ENCODE results near the gene VGLL4.
"Not testable (repeated sequence)": the region's sequence is repeated elsewhere in the genome, so short reads cannot be mapped to it uniquely, and the experiment has no call there.

VGLL4 gene

GRCh38 chr3:11606090-11606784, 37.5 kb downstream of the VGLL4 start:
- DNase-seq (ENCODE audit: low read depth), result no peak

GRCh38 chr3:11605398-11605797, 38.3 kb downstream of the VGLL4 start:
- DNase-seq (ENCODE audit: low read depth), result no peak

GRCh38 chr3:11604139-11604892, 39.4 kb downstream of the VGLL4 start:
- no peak for DNase-seq (ENCODE audit: low read depth)

GRCh38 chr3:11603628-11604027, 40.1 kb downstream of the VGLL4 start:
- DNase-seq (ENCODE audit: low read depth), result no peak

GRCh38 chr3:11602886-11603527, 40.7 kb downstream of the VGLL4 start:
- no peak for DNase-seq (ENCODE audit: low read depth)

GRCh38 chr3:11602239-11602840, 41.4 kb downstream of the VGLL4 start:
- no peak for DNase-seq (ENCODE audit: low read depth)

GRCh38 chr3:11601446-11602238, 42.1 kb downstream of the VGLL4 start:
- DNase-seq (ENCODE audit: low read depth), result no peak

- no peak for DNase-seq (ENCODE audit: low read depth)
These were observed 43.0 kb downstream of the VGLL4 start for GRCh38 chr3:11600501-11601282.

- no peak for DNase-seq (ENCODE audit: low read depth)
These were observed 47.3 kb downstream of the VGLL4 start for GRCh38 chr3:11596387-11596786.

- not testable (repeated sequence) for DNase-seq (ENCODE audit: low read depth)
These were observed 48.7 kb downstream of the VGLL4 start for GRCh38 chr3:11595024-11595423.

- no peak for DNase-seq (ENCODE audit: low read depth)
These were observed 50.2 kb downstream of the VGLL4 start for GRCh38 chr3:11593318-11594034.

- DNase-seq (ENCODE audit: low read depth), result no peak
These were observed 51.0 kb downstream of the VGLL4 start for GRCh38 chr3:11592445-11593298.

GRCh38 chr3:11591391-11592282, 52.1 kb downstream of the VGLL4 start:
- no peak for DNase-seq (ENCODE audit: low read depth)

GRCh38 chr3:11591002-11591355, 52.7 kb downstream of the VGLL4 start:
- no peak for DNase-seq (ENCODE audit: low read depth)

GRCh38 chr3:11589706-11590105, 54.0 kb downstream of the VGLL4 start:
- no peak for DNase-seq (ENCODE audit: low read depth)

GRCh38 chr3:11588755-11589154, 55.0 kb downstream of the VGLL4 start:
- DNase-seq (ENCODE audit: low read depth), result no peak

GRCh38 chr3:11588338-11588737, 55.4 kb downstream of the VGLL4 start:
- no peak for DNase-seq (ENCODE audit: low read depth)

- DNase-seq (ENCODE audit: low read depth), result no peak
These were observed 55.9 kb downstream of the VGLL4 start for GRCh38 chr3:11587766-11588165.

GRCh38 chr3:11584570-11584969, 59.1 kb downstream of the VGLL4 start:
- DNase-seq (ENCODE audit: low read depth), result no peak

Measured in T-helper 22 cell (primary cell).